Naive thymus-derived CD8-positive, alpha-beta T cell (primary cell): Measurements from ENCODE around the gene RNF126. TPM values are rescaled to one million over a fixed set of nuclear protein-coding genes. Genes with fewer than 3 reads are reported as not detected.

Source experiments
- ATAC-seq, 2 donors: fragments of 150-1000 bp; cut with Tn5 transposase in 1 of 2; sonication (Bioruptor Pico), chemical (Tn5 transposase) in 1 of 2; 1 replicate in 1 of 2; 2 replicates in 1 of 2; pipeline ENCODE4 v1.10.0; 2021; ENCODE audit warnings: mild to moderate bottlenecking in 2 of 2, moderate library complexity in 2 of 2
- POLR2A ChIA-PET: fragments of 350-600 bp; sonication (Branson Sonifier 250); formaldehyde crosslinking; loops from one replicate; lab custom pipeline; 2021; ENCODE audit warnings: antibody characterized with exemption; lab: Charles Lee
- DNase-seq, 10 donors: peaks; one replicate each; pipeline versions ENCODE4 v3.0.0 to v3.0.0-alpha.2; 2020 to 2022
- H3K27ac Mint-ChIP-seq, 10 donors: one replicate each; pipeline ENCODE4 v1.8.0; 2020 to 2022; ENCODE audit warnings: mild to moderate bottlenecking in 10 of 10, mixed read lengths in 10 of 10, moderate library complexity in 4 of 10, inconsistent platforms in 1 of 10
- H3K27me3 Mint-ChIP-seq, 5 donors: one replicate each; pipeline ENCODE4 v1.8.0; 2021 to 2022; ENCODE audit warnings: mixed read lengths in 5 of 5
- H3K36me3 Mint-ChIP-seq, 3 donors: one replicate each; pipeline ENCODE4 v1.8.0; 2020 to 2022; ENCODE audit warnings: mixed read lengths in 3 of 3, mild to moderate bottlenecking in 2 of 3, inconsistent platforms in 1 of 3
- H3K4me1 Mint-ChIP-seq, 4 donors: one replicate each; pipeline ENCODE4 v1.8.0; 2021 to 2022; ENCODE audit warnings: mixed read lengths in 4 of 4
- H3K4me3 Mint-ChIP-seq, 10 donors: one replicate each; pipeline ENCODE4 v1.8.0; 2020 to 2022; ENCODE audit warnings: mild to moderate bottlenecking in 10 of 10, mixed read lengths in 10 of 10, moderate library complexity in 6 of 10, inconsistent platforms in 1 of 10
- H3K9me3 Mint-ChIP-seq, 9 donors: one replicate each; pipeline ENCODE4 v1.8.0; 2020 to 2022; ENCODE audit warnings: mixed read lengths in 9 of 9, mild to moderate bottlenecking in 3 of 9, inconsistent platforms in 1 of 9, moderate library complexity in 1 of 9
- polyA plus RNA-seq, 3 donors: library from polyadenylated mRNA; unstranded; fragments of 300-500 nt; fragmentation: Illumina TruSeq; gene quantifications; one replicate each; pipeline ENCODE4 v1.2.3, GENCODE V29; 2021
- total RNA-seq, 8 experiments: library from RNA in 2 of 8; stranded (reverse) in 2 of 8; gene quantifications; one replicate each; pipeline ENCODE4 v1.2.3 and lab custom pipeline; 2021 to 2026

The RNF126 gene
- total and polyA plus RNA-seq, 5 experiments from 2014 or later = 56.2 to 125 (median 70.7) TPM

DNA sequence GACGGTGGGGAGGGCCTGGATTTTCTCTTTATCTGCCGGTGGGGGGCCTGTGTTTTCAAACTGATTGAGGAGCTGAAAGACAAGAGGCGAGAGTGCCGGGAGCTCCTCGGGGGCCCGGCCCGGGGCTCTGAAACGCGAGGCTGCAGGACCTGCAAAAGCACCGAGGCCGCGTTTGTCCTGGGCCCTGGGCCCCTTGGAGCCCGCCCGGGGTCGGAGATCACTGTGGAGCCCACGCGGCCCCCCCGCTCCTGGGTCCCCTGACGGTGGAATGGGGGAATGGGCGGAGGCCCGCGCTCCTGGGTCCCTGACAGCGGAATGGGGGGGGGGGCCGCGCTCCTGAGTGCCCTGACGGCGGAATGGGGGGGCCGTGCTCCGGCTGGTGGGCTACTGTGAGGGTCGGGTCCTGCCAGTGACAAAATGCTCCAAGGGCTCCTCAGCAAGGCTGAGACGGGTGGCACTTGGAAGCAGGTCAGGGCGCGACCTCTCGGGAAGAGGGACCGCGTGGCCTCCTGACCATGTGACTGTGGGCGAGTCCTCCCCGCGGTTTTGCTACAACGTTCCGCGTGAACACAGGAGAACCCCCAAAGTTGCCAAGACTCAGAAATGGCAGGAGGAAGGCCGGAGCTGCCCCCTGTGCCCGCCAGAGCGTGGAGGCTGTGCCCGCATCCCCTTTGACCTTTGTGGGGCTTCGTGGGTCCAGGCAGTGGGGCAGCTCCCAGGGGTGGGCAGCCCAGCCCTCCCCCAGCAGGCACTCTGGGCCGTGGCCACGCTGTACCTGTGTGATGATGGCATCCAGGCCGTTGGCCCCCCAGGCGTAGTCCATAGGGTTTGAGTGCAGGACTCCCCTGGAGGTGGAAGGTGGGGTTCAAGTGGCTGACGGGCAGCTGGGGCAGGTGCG is 13.9 kb downstream of the RNF126 start:
- Mint-ChIP-seq H3K4me3 (no peak overlapping the region), H3K27me3 (no peaks in the 10 kb centered on the region), H3K4me1 (peaks cover 0 to 7% (median 3%) of the 10 kb centered on the region in 4 donors), H3K36me3 (peaks cover 0 to 49% (median 7%) of the 10 kb centered on the region in 3 donors), H3K9me3 (no peaks in the 10 kb centered on the region), H3K27ac (peak overlapping the region in 1 of 10 donors; percentile 21)
- POLR2A ChIA-PET = interaction anchor here (0.6 to 2.1 kb wide), 4 partner anchors 11 to 34 kb away, joined by 3 to 12 read pairs (median 4); no protein-coding TSS in a partner anchor
- DNase-seq (no peak), ATAC-seq (no peak)

DNA sequence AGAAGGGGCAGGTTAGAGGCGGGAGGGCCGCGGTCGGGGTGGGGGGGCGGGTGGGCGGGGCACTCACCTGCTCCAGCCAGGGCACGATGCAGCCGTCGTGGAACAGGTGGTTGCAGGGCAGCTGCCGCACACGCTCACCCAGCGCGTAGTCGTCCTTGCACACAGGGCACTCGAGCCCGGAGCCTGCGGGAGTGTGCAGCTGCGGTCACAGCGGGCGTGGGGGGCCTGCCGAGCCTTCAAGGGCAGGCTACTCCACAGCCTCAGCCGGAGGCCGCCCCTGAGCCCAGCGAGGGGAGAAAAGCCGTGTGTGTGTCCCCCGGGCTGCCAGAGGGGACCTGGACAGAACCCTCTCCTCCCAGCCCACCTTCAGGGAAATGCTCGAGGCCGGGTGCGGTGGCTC is 14.7 kb downstream of the RNF126 start:
- no peak overlapping the region for H3K4me3 Mint-ChIP-seq
- POLR2A ChIA-PET = interaction anchor here (0.6 to 2.1 kb wide), 2 partner anchors 12 to 22 kb away, joined by 3 to 12 read pairs; no protein-coding TSS in a partner anchor
- ATAC-seq = no peak
- peaks cover 0 to 42% (median 7%) of the 10 kb centered on the region in 3 donors for H3K36me3 Mint-ChIP-seq
- H3K27me3 Mint-ChIP-seq = no peaks in the 10 kb centered on the region
- no peak for DNase-seq
- H3K4me1 Mint-ChIP-seq = no peaks in the 10 kb centered on the region
- no peaks in the 10 kb centered on the region for H3K9me3 Mint-ChIP-seq
- H3K27ac Mint-ChIP-seq = no peak overlapping the region

DNA sequence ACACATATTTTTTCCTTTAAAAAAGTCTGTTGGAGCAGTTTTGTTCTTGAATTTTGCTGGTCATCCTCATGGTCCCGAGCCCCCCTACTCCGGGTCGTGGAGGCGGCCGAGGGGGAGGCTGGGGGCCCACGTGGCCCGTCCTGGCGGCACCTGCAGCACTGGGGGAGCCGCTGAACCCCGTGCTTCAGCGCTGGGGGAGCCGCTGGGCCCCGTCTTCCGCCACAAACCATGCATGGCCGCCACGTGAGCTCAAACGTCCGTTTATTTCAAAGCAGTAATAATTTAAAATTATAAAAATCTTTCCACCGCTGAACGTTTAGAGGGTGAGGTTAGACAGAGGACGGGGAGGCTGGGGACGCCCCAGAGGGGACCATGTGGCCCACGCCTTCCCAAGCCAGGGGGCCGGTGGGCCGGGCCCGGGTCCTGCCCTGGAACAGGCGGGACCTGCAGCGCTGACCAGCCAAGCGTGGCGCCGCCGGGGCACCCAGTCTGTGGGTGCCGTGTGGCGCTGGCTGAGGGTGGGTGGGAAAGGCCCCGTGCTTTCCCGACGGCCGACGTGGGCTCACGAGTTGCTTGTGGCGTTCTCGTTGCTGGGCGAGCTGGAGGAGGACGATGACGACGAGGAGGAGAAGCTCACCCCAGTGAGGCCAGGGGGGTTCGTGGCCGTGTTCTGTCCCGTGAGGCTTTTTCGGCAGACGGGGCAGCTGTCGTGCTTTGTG is 15.3 kb downstream of the RNF126 start:
- H3K4me3 Mint-ChIP-seq = no peak overlapping the region
- H3K4me1 Mint-ChIP-seq = no peaks in the 10 kb centered on the region
- no peaks in the 10 kb centered on the region for H3K9me3 Mint-ChIP-seq
- POLR2A ChIA-PET = interaction anchor here (2.1 kb wide), 1 partner anchor 13 kb away, joined by 12 read pairs; no protein-coding TSS in a partner anchor
- ATAC-seq (no peak), DNase-seq (no peak)
- peaks cover 0 to 39% (median 7%) of the 10 kb centered on the region in 3 donors for H3K36me3 Mint-ChIP-seq
- H3K27ac Mint-ChIP-seq = no peak overlapping the region
- no peaks in the 10 kb centered on the region for H3K27me3 Mint-ChIP-seq

DNA sequence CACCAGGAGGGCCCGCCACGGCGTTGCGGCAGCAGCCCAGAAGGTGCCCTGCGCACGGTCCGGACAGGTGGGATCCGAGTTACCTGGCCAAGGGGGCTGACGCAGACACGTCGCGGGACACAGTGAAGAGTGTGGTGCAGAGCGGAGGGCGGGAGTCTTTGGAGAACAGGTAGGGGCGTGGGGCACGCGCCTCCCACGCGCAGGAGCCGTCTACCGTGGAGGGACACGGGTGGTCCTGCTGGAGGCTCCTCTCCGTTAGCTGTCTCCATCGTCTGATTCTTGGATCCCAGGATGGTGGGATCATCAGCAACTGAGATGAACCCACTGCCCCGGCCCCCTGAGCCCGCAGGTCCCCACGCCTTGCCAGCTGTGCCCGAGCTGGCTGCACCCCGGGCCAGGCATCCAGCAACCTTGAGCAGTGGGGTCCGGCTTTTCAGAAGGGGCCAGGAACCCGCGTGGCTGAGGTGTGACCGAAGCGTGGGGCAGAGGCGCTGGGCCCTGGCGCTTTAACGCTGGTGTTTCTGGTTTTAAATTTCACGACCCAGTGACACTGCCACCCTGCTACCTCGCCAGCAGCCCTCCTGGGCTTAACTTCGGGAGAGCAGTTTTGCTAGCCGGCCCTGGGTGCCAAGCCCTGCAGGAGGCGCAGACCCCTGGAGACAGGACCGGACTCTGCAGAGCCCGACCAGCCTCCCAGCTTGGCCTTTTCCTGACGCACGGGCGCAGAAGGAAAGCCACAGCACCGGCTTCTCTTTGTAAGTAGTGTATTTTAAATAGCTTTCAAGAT is 16.0 kb downstream of the RNF126 start:
- DNase-seq = no peak
- H3K27ac Mint-ChIP-seq = no peak overlapping the region
- no peaks in the 10 kb centered on the region for H3K9me3 Mint-ChIP-seq
- no peaks in the 10 kb centered on the region for H3K4me1 Mint-ChIP-seq
- POLR2A ChIA-PET = interaction anchor here (2.1 kb wide), 1 partner anchor 14 kb away, joined by 12 read pairs; no protein-coding TSS in a partner anchor
- H3K36me3 Mint-ChIP-seq = peaks cover 0 to 39% (median 7%) of the 10 kb centered on the region in 3 donors
- no peak for ATAC-seq
- H3K27me3 Mint-ChIP-seq = no peaks in the 10 kb centered on the region
- H3K4me3 Mint-ChIP-seq = no peak overlapping the region

DNA sequence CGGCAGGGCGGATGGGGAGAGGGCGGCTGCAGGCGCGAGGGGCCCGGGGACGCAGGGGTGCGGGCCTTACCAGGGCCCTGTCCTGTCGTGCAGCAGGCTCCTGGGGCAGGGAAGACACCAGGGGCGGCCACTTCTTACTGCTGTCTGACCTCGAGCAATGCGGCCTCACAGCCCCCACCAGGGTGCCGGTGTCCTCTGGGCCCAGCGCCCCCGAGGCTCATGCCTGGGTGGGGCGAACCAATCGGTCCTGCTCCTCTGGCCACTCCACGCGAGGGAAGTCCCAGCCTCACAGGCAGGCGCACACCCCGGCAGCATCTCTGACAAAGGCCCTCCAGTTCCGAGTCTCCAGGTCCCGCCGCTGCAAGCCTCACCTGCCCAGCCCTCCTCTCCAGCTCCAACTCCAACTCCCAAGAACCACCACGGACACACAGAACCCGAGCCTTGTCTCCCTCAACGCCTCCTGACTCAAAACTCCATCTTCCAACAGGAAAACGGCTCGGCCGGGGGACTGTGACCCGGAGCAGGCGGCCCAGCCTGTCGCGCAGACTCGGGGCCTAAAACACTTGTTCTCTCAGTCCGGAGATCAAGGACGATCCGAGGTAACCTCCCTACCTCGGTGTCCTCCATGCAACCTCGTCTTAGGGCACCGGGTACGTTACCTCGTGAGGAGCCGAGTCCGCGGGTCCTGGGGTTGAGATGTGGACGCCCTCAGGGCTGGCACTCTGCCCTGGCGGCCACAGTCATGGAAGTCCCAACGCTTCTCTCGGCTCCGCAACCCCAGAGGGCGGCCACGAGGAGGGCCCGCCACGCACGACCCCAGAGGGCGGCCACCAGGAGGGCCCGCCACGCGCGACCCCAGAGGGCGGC is 16.9 kb downstream of the RNF126 start:
- Mint-ChIP-seq H3K4me3 (no peak overlapping the region), H3K4me1 (no peaks in the 10 kb centered on the region), H3K27ac (peak overlapping the region in 3 of 10 donors; percentile 34 to 65 (median 57)), H3K27me3 (no peaks in the 10 kb centered on the region), H3K36me3 (peaks cover 0 to 34% (median 7%) of the 10 kb centered on the region in 3 donors), H3K9me3 (no peaks in the 10 kb centered on the region)
- POLR2A ChIA-PET = interaction anchor here (0.6 to 1.3 kb wide), 2 partner anchors 9 to 1074 kb away, joined by 3 to 7 read pairs; no protein-coding TSS in a partner anchor
- no peak for DNase-seq
- ATAC-seq = no peak

DNA sequence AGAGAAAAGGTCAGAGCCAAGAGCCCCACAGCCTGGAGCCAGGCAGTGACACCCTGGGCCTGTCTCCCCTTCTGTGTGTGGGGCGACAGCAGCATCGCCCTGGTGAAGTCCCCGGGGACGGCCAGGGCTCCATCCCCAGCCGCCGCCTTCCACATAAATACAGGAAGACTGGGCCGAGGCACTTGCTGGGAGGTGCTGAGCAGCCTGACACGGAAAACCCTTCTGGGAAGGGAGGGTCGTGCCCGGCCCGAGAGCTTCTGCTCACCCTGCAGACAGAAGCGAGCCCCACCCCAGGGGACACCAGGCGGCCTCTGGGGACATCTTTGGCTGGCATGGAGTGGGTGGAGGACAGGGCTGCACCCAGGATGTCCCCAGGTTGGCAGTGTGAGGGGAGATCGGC is 18.2 kb downstream of the RNF126 start:
- peaks cover 0 to 25% (median 4%) of the 10 kb centered on the region in 3 donors for H3K36me3 Mint-ChIP-seq
- H3K9me3 Mint-ChIP-seq = no peaks in the 10 kb centered on the region
- H3K4me3 Mint-ChIP-seq = no peak overlapping the region
- peak overlapping the region in 2 of 10 donors; percentile 36 to 74 for H3K27ac Mint-ChIP-seq
- ATAC-seq (no peak), DNase-seq (no peak)
- H3K4me1 Mint-ChIP-seq = peaks cover 0 to 2% (median under 1%) of the 10 kb centered on the region in 4 donors
- POLR2A ChIA-PET = interaction anchor here (1.0 to 1.3 kb wide), 3 partner anchors 11 to 16 kb away, joined by 3 to 7 read pairs (median 4); partner anchors contain the start of gene POLRMT
- H3K27me3 Mint-ChIP-seq = no peaks in the 10 kb centered on the region

DNA sequence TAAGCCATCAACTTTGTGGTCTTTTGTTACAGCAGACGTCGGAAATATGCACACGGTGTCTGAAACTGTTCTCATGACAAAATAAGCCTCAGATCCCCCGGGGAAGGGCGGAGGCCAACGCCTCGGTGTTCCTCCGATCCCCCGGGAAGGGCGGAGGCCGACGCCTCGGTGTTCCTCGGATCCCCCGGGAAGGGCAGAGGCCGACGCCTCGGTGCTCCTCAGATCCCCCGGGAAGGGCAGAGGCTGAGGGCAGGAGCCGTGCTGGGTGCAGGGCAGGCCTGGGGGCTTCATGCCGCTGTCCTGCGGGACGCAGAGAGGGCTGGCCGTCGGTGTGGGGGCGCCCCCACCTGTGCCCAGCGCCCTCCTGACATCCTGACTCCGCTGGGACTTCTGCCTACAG is 18.7 kb downstream of the RNF126 start:
- no peaks in the 10 kb centered on the region for H3K27me3 Mint-ChIP-seq
- DNase-seq (no peak), ATAC-seq (no peak)
- H3K4me3 Mint-ChIP-seq = no peak overlapping the region
- H3K36me3 Mint-ChIP-seq = peaks cover 0 to 25% (median 4%) of the 10 kb centered on the region in 3 donors
- H3K27ac Mint-ChIP-seq = no peak overlapping the region
- peaks cover 2 to 3% (median 3%) of the 10 kb centered on the region in 4 donors for H3K4me1 Mint-ChIP-seq
- POLR2A ChIA-PET = interaction anchor here (1.0 kb wide), 2 partner anchors 10 to 16 kb away, joined by 3 to 4 read pairs; partner anchors contain the start of gene POLRMT
- H3K9me3 Mint-ChIP-seq = no peaks in the 10 kb centered on the region

DNA sequence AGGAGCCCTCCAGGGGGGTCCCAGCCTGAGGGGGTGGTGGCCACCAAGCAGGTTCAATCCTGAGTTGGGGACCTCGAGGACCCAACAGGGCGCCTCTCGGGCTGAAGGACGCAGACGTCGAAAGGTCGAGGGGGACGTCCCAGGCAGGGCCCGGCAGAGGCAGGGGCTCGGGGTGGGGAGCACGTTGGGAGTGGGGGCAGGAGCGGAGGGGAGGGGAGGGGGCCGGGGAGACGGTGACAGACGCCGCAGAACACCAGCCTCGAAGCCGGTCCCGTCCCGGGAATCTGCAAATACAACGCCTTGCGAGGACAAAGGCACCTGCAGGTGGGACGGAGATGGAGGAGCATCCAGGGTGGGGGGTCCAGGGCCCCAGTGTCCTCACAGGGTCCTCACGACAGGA is 19.3 kb downstream of the RNF126 start:
- Mint-ChIP-seq H3K4me3 (no peak overlapping the region), H3K4me1 (peaks cover 5 to 9% (median 7%) of the 10 kb centered on the region in 4 donors), H3K27me3 (no peaks in the 10 kb centered on the region), H3K27ac (no peak overlapping the region), H3K36me3 (peaks cover 0 to 25% (median 4%) of the 10 kb centered on the region in 3 donors), H3K9me3 (no peaks in the 10 kb centered on the region)
- DNase-seq (no peak), ATAC-seq (no peak)
- POLR2A ChIA-PET = no interaction called here

DNA sequence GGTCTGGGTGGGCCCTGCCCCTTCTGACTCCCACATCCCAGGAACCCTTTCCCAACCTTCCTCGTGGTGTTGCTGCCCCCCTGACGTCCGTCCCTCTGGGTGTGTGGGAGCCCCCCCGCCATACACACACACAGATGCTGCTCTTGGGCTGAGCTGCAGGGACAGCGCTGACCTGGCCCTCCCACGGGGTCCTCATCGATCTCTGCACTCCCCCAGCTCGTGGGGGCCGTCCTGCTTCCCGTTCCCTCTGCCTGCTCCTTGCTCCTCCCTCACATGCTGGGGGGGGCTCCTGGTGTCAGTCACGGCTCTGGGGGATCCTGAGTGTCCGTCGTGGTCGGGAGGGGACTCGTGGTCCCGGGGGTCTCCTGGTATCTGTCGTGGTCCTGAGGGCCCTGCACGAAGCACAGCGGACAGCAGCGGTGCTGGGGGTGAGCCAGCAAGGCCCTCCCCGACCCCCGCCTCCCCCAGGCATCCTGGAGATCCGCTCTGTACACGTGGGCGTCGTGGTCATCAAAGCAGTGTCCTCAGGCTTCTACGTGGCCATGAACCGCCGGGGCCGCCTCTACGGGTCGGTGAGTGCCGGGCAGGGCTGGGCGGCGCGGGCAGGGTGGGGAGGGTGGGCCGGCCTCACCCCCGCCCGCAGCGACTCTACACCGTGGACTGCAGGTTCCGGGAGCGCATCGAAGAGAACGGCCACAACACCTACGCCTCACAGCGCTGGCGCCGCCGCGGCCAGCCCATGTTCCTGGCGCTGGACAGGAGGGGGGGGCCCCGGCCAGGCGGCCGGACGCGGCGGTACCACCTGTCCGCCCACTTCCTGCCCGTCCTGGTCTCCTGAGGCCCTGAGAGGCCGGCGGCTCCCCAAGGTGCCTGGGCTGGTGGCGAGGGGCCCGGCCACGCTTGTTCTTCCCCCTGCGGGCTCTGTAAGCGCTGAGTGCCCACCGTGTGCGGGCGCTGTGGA is 20.0 kb downstream of the RNF126 start:
- Mint-ChIP-seq H3K36me3 (peaks cover 0 to 20% (median 4%) of the 10 kb centered on the region in 3 donors), H3K4me1 (peaks cover 5 to 10% (median 9%) of the 10 kb centered on the region in 4 donors), H3K4me3 (no peak overlapping the region), H3K27ac (no peak overlapping the region), H3K27me3 (no peaks in the 10 kb centered on the region), H3K9me3 (no peaks in the 10 kb centered on the region)
- ATAC-seq (no peak), DNase-seq (no peak)
- POLR2A ChIA-PET = interaction anchor here (0.9 to 1.7 kb wide), 4 partner anchors 9 to 18 kb away, joined by 3 to 8 read pairs (median 6); partner anchors contain the start of gene POLRMT

DNA sequence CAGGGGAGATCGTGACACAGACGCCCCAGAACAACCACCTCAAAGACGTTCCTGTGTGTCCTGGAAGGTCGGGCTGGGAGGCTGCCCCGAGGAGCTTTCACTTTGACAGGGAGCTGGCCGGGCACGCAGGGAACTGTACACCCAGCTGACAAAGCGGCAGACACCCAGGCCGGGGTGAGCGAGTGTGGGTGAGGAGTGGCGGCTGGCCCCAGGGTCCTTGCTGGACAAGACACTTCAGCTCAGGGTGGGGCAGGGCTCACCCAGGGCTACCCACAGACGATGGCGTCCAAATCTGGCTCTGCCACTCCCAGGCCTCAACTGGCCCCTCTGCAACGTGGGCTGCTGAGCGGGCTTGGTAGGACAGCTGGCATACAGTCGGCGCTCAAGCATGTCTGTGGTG is 21.3 kb downstream of the RNF126 start:
- no peak overlapping the region for H3K27ac Mint-ChIP-seq
- H3K4me1 Mint-ChIP-seq = peaks cover 5 to 14% (median 11%) of the 10 kb centered on the region in 4 donors
- ATAC-seq (no peak), DNase-seq (no peak)
- no peaks in the 10 kb centered on the region for H3K9me3 Mint-ChIP-seq
- POLR2A ChIA-PET = interaction anchor here (0.6 to 1.7 kb wide), 5 partner anchors 8 to 1425 kb away, joined by 3 to 8 read pairs (median 5); partner anchors contain the start of gene POLRMT
- no peaks in the 10 kb centered on the region for H3K27me3 Mint-ChIP-seq
- peaks cover 0 to 10% (median 2%) of the 10 kb centered on the region in 3 donors for H3K36me3 Mint-ChIP-seq
- H3K4me3 Mint-ChIP-seq = no peak overlapping the region
